DOHH2 (cell line): ENCODE measurements around the gene PRELID1.

Source experiments
- CTCF ChIP-seq: fragments of 200-600 bp; sonication (generic); IDR thresholded peaks from one replicate; pipeline ENCODE4 v1.5.1; 2014; ENCODE audit warnings: antibody characterized with exemption, mild to moderate bottlenecking, low read depth, low read length; ENCODE audit not compliant: poor library complexity, severe bottlenecking
- EZH2phosphoT487 ChIP-seq: fragments of 200-600 bp; sonication (generic); IDR thresholded peaks from 2 replicates; pipeline ENCODE4 v1.6.1; 2017; ENCODE audit warnings: borderline replicate concordance, mild to moderate bottlenecking, antibody characterized with exemption, low read length, moderate library complexity, mixed read lengths

- TF ChIP-seq CTCF (no peak), EZH2phosphoT487 (no peak)
These were observed 51.1 kb downstream of the PRELID1 start for GRCh38 chr5:177354711-177355110.
